Ecto neural progenitor cell (in vitro differentiated cells): ENCODE results near the gene ACSL5.
"Not testable (repeated sequence)": the region's sequence is repeated elsewhere in the genome, so short reads cannot be mapped to it uniquely, and the experiment has no call there.

Source experiments
- DNase-seq: peaks from one replicate; pipeline ENCODE4 v3.0.0-alpha.2; 2018; ENCODE audit warnings: low spot score

ACSL5 gene

DNA sequence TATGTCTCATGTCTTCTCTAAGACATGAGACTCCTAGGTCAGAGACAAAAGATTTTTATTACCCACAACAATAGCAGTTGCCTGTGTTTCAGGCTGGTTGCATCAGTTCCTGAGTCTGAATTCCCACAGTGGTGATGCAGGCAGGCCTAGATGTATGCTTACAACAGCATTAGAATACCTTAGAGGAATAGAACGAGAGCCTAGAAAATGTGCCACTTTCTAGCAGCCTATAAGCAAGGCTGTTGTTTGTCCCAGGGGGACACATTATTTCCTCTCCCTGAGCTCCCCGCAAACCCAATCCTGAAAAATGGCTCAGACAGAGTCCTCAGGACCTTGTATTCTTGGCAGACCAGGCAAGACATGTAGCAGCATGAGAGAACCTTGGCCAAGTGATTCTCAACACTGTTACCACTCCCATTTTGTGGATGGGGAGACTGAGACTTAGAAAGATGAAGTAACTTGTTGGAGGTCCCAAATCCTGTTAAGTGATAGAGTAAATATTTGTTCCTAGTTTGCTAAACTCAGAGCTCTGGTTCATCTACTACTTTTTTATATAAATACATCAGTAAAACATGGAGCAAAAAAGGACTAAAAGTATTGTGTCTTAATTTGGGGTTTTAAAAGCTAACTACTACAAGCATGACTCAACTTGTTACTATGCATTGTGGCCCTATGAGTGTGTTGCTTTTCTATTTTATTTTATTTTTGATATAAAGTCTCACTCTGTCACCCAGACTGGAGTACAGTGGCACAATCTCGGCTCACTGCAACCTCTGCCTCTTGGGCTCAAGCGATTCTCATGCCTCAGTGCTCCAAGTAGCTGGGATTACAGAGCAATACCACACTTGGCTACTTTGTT is 87.3 kb downstream of the ACSL5 start:
- no peak for DNase-seq

DNA sequence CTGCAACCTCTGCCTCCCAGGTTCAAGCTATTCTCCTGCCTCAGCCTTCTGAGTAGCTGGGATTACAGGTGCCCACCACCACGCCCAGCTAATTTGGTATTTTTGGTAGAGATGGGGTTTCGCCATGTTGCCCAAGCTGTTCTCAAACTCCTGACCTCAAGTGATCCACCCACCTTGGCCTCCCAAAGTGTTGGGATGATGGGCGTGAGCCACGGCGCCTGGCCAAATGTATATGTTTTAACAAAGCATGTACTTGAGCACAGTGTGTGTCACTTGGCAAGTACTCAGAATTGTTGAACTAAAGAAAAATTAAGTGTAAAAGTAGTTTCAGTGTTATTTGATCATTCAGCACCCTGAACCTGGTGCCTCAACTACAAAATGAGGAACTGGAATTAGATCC is 90.2 kb downstream of the ACSL5 start:
- DNase-seq: not testable (repeated sequence)

DNA sequence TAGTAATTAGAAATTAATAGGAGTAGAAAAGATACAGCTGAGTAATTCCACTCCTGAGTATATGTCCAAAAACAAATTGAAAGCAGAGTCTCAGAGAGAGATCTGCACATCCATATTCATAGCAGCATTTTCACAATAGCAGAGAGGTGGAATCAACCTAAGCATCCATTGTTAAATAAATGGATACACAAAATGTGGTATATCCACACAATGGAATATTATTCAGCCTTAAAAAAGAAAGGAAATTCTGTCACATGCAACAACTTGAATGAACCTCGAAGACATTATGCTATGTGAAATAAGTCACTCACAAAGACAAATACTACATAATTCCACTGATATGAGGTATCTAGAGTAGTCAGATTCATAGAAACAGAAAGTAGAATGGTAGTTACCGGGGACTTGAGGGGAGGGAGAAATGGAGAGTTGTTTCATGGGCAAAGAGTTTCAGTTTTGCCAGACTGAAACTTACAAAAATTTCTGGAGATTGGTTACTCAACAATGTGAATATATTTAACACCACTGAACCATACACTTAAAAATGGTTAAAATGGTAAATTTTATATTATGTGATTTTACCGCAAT is 91.5 kb downstream of the ACSL5 start:
- DNase-seq: no peak

GRCh38 chr10:112466802-112467201 is 92.9 kb downstream of the ACSL5 start:
- DNase-seq: no peak

GRCh38 chr10:112467541-112468075 is 93.7 kb downstream of the ACSL5 start:
- DNase-seq: no peak

DNA sequence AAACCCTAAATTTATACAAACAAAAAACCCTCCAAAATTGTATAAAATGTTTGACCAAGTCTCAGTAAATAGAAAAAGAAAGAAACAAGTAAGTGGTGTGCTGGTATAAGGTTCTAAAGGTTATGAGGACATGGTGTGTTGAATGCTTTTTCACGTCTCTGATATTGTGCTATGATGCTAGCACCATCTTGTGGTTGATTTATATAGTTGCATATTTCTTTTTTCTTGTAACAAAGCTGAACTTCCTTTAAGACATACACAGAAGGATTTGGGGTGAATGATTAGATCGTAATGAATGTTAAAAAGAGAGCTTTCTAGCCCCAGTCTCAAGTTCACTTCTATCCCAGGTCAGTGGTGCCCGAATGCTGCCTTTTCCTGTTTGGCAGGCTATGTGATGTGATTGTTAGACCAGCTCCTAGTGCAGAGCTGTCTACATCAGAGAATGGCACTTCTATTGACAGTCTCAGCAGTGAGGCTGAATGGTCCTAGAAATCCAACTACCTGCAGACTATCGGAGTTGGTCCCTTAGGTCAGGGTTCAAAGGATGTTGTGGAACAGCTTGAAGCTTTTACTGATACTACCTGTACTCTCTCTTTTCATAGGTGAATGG is 98.1 kb downstream of the ACSL5 start:
- no peak for DNase-seq

- DNase-seq: no peak
Observed at GRCh38 chr10:112475575-112476218, 101.8 kb downstream of the ACSL5 start.
